ENCODE data around the gene NLK.
"Not testable (repeated sequence)": the region's sequence is repeated elsewhere in the genome, so short reads cannot be mapped to it uniquely, and the experiment has no call there.

NLK gene

DNA sequence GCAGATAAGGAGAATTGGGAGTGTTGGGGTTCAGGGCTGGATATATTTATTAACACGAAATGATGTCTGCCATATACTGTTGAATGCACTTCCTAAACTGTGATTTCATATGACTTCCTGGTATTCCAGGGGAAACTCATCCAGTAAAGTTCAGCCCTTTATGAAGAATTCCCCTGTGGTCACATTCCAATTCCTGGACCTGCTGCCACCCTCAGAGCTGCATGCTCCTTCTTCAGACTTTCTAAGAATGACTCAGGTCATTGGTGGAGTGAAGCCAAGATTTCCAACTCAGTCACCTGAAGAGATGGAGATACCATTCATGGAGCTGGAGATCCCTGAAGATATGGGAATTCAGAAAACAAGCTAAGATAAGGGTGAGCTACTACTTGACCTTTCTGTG lies 162.3 kb downstream of the NLK start:
- no peak for DNase-seq

DNA sequence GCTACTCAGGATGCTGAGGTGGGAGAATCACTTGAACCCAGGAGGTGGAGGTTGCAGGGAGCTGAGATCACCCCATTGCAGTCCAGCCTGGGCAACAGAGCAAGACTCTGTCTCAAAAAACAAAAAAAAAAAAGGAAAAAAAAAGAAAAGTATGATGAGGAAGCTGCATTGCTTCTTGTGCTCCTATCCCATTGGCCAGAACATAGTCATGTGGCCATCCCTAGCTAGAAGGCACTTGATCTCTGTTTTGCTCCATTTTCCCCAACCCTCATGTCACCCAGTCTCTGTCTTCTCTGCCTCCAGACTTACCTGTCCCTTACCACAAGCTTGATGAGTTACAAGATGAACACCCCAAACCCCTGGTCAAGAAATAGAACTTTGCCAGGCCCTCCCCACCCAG lies 163.8 kb downstream of the NLK start:
- no peak for DNase-seq

DNA sequence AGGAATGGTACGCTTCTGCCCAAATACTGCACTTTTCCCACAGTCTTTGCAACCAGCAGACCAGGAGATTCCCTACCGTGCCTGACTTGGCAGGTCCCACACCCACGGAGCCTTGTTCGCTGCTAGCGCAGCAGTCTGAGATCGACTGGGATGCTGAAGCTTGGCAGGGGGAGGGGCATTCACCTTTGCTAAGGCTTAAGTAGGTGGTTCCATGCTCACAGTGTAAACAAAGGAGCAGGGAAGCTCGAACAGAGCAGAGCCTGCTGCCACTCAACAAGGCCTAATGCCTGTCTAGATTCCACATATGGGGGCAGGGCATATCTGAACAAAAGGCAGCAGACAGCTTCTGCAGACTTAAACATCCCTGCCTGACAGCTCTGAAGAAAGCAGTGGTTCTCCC lies 169.3 kb downstream of the NLK start:
- DNase-seq = no peak

DNA sequence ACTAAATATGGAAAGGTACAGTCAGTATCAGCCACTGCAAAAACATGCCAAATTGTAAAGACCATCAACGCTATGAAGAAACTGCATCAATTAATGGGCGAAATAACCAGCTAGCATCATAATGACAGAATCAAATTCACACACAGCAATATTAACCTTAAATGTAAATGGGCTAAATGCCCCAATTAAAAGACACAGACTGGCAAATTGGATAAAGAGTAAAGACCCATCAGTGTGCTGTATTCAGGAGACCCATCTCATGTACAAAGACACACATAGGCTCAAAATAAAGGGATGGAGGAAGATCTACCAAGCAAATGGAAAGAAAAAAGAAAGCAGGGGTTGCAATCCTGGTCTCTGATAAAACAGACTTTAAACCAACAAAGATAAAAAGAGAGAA lies 171.1 kb downstream of the NLK start:
- DNase-seq = not testable (repeated sequence)

DNA sequence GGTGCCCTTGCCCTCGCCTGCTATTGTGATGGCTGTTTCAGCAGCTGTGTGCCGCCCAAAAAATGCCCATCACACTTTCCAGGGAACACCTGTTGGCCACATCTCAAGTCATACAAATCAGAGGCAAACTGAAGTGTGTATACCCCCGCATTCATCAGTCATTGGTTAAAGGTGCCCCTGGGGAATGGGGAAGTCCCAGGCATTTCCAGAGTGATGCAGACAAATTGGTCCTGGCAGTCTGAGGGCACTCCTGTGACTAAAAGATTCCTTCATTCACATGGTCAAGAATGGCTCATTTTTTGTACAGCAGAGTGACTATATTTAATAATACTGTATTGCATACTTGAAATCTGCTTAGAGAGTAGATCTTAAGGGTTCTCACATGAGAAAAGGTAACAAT lies 173.6 kb downstream of the NLK start:
- DNase-seq = no peak

DNA sequence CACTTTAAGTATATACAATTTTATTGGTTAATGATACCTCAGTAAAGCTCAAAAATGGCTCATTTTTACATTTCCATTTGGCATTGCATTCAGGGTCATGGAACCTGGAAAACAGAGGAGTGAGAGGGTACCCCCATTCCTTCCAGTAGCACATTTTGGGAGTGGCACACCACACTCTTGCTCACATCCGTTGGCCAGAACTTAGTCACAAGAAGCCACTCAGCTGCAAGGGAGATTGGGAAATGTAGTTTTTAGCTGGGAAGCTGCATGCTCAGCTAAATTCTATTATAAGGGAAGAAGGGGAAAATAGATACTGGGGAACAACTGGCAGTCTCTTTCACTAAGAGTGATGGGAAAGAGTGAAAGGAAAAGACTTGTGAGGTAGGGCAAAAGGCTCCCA lies 174.1 kb downstream of the NLK start:
- no peak for DNase-seq

DNA sequence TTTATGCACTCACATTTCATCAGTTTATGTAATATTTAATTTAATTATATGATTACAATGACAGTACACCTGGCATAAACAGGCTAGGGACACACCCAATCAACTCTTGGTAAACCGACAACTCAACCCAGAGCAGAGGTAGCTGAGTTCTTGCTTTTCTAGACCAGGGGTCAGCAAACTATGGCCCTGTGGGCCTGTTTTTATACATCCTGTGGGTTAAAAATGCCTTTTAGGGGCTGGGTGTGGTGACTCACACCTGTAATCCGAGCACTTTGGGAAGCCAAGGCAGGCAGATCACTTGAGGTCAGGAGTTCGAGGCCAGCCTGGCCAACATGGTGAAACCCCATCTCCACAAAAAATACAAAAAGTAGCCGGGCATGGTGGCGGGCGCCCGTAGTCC lies 177.3 kb downstream of the NLK start:
- no peak for DNase-seq

DNA sequence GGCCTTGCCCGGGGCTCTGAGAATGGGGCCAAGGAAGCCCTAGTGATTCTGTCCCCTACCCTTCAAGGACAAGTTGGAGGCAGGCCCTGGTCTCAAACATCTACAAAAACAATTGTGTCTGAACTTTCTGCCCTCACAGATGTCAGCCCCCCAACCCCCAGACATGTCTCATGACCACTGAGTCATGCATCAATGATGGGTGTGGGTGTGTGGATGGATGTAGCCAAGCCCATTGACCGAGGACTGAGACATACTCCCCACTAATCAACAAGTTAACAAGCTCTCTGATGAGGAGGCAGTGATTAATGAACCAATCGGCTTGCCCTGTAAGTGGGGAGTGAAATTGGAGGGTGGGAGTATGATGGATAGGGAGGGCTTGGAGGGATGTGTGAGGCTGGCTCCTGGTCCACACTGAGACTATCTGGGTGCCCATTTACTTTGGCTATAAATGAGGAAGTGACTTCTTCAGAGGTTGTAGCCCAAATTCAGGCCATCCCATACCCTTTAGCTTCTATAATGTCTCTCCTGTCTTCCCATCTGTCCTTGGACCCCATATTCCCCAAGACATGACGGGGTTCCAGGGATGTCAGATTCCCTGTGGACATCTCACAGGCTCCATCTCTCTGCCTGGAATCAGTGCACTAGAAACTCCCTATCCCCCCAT lies 179.4 kb downstream of the NLK start:
- no peak for DNase-seq

DNA sequence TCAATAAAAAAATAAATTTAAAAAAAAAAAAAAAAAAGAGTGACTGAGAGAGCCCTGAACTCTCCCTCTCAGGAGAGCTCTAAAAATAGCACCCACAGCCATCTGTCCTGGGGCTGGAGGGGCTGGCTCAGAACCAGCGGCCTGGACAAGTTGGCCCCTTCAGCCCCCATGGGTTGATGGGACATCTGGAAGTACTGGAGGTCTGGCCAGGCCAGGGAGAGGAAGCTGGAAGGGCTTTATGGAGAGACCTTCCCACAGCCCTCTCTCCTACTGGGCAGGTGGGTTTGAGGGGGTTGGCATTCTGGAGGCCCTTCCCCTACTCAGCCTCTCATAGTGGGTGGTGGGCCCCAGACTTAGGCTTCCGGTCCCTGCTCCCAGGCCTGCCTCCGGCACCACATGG lies 182.8 kb downstream of the NLK start:
- DNase-seq = no peak

DNA sequence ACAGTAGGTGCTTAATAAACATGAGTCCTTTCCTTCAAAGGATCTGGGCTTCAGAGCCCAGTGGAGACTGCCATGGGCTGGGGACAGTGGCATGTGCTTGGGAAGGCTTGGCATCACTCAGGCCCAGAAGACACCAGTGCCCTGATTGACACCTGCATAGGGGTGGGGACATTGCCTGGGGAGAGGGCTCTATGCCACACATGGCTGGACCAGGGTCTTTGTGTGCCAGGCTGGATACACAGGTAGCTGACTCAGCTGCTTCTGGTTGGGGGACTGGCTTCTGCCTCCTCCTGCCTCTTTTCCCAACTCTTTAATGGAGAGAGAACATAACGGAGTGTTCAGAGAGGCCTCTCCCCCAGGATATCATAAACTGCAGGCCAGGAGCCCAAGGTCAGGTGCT lies 183.4 kb downstream of the NLK start:
- no peak for DNase-seq

DNA sequence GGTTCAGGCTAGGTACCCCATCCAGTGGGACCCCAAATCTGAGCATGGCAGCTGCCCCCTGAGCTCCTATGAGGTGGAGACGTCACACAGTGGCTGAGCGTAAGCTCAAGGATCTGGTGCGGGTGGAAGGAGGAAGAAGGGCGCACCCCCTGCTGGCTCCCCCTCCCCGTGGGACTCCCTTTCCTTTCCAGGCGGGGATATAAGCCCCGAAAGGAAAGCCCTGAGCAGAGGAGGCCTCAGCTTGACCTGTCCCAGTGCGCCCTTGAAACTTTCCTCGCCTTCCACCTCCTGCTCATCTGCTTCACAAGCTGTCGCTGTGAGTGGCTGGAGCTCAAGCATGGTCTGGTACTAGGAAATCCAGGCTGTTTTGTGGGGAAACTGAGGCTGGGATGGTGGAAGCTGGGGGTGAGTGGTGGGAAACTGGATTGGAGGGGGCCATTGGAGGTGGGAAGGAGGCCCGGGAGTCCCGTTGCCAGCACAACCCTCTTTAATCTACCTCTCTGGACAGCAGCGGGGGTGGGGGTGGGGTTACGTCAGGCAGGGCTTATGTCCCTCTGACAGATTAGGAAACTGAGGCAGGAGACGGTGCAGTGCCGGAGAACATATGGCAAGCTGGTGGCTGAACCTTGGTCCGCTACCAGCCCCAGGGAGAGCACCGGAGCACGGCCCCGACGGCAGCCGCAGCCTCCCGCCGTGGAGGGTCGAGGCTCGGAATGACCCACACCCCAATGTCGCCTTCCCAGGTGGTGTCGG lies 184.3 kb downstream of the NLK start:
- no peak for DNase-seq

DNA sequence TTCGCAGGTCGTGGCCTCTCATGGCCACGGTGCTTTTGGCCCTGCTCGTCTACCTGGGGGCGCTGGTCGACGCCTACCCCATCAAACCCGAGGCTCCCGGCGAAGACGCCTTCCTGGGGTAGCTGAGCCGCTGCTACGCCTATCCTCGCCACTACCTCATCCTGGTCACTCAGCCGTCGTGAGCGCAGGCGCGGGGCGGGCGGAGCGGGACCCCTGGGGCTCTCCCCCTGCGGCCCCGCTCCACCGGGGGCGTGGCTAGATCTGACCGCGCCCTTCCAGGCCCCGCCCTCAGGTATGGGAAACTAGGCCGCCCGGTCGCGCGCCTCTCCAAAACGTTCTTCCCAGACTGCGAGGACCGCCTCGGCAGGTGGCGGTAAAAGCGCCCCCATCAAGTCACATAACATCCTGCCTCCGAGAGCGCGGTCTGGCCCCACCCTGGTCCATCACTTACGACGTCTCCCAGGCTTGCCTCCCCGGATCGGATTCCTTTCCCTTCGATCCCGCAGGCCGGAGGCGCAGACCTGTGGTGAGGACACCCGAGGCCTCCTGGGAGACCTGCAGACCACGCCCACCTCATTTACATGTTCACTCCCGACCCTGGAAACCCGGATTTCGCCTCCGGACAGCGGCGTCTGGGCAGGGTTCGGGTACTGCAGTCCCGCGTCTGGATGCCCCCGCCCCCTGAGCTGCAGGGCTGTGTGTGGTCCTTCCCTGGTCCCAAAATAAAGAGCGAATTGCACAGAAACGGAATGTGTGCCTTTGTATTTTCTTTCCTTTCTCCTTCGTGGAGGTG lies 185.0 kb downstream of the NLK start:
- DNase-seq = peak; percentile 61

DNA sequence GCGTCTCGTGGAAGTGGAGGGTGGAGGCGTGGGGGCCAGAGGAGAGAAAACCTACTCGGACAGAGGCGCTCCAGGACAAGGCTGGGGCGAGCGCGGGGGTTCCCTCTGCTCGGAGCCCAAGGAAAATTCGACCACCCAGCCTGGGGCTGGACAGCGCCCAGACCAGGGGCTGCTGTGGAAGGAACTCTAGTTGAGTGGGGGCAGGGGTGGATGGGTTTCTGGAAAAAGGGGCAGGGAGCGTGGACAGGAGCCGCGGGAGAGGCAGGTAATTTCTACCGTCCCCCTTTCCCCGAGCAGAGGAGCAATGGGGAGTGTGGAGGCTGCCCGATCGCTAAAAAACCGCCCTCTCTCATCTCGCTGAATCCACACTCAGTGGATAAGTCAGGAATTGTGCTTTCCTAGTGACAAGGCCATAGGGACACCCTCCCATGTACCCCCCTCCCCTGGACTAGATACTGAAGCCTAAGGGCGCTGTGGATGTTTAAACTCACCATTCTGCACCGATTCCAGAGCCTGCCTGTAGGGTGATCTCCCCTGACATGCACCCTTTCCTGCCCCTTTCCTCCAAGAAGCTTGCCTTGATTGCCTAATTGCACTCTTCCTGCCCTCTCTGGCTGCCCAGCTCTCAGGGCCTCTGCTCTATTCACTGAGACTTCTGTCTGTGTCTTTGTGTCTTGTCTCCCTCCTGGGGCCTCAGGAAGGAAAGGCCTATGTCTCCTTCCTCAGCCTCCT lies 185.8 kb downstream of the NLK start:
- DNase-seq = no peak

DNA sequence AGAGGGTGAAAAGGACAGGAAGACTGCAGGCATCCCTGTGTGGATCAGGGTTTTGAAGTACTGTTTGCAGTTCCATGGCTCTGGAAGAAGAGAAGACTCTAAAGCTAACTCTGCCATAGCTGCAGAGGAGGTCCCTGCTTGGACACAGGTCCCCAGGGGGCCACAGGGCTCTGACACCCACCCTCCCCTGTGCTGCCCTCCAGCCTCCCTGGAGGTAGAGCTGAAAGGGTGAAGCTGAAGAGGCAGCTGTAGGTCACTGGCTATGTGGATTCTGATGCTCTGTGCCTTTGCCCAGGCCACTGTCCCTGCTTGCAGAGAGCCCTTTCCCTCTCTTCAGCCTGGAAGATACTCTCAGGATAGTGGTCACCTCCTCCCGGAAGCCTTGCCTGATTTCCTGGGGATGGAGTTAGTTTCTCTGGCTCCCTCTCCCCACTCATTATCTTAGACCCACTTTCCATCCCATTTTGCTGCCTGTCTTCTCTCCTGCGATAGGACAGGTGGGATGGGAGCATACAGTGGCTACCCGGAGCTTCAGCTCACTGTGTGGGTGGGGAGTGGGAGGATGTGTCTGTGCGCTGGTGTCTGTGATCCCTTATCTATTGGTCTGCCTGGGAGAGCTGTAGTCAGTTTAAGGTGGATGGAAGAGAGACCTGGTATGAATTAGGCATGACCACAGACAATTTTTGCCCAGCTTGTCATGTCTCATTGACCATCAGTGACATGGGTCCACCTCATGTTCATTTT lies 186.7 kb downstream of the NLK start:
- no peak for DNase-seq

DNA sequence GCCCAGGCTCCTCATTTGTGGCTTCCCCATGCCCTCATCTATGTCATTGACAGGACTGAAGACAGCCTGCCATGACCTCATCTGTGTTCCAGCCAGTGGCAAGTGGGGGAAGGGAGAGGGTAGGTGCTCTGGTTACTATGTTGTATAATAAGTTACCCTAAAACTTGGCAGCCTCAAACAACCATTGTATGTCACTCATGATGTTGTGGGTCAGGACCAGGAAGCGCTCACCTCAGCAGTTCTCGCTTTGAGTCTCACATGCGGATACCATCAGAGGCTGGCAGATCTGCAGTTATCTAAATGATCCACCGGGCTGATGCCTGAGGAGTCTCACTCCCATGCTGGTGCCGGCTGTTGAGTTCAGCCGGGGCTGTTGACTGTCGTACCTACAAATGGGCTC lies 187.5 kb downstream of the NLK start:
- DNase-seq = no peak

DNA sequence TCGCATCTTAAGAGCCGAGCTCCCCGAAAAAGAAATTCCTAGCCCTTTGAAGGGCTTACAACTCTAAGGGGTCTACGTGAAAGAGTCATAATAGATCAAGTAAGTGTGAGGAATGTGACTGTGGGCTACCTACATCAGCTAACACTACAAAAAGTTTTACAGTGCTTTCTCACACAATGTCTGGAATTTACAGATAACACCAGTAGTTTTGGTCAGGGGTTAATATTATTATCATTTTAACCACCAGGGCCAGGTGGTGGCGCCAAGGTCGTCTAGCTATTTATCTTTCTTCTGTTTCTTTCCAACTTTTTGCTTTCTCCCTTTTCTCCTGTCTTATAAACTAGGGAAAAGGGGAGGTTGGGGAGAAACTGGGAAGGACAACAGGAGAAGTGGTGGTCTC lies 188.1 kb downstream of the NLK start:
- DNase-seq = not testable (repeated sequence)

DNA sequence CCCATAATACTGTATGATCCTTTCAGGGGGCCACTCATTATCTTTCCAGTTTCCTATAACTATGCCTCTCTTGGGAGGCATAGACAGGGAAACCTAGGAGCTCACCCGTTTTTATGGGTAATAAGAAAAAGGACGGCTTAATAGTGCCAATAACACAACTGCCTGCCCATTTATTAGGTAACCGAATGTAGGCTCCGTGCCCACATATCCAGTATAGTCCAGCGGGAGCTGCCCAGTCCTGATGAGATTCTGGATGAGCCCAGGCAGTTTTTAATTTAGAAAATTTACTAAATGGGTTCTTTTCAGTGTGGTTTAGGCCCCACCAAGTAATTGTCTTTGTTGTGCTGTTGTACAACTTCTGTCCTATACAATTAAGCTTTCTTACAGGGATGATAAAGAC lies 189.1 kb downstream of the NLK start:
- DNase-seq = not testable (repeated sequence)

DNA sequence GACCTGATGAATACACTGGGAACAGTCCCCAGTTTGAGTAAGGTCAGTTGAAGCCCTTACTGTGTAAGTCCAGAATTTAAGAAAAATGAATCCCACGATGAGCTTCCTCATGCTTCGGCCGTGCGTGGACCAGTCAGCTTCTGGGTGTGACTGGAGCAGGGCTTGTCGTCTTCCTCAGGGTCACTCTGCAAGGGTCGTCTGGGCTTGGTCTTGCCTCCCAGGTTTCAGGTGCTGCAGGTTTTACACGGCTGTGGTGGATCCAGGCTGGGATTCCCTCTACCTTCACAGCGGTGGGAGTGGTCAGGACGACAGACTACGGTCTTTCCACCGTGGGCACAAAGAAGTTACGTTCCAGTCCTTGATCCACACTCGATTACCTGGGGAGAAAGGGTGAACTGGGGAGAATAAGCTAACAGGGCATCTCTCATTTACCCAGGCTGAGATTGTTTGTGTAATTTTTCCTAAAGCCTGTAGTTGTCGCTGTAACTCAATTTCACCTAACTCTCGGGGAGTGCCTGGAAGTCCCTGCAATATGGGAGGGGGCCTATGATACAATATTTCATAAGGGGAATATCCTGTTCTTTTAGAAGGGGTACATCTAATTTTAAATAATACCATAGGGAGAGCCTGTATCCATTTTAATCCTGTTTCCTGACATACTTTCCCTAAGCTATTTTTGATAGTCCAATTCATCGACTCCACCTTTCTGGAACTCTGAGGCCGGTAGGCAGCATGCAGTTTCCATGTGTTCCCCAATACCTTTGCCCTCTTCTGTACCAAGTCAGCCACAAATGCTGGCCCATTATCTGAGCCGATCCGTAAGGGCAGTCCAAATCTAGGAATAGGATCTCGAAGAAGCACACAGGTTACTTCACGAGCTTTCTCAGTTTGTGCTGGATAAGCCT lies 190.7 kb downstream of the NLK start:
- not testable (repeated sequence) for DNase-seq

DNA sequence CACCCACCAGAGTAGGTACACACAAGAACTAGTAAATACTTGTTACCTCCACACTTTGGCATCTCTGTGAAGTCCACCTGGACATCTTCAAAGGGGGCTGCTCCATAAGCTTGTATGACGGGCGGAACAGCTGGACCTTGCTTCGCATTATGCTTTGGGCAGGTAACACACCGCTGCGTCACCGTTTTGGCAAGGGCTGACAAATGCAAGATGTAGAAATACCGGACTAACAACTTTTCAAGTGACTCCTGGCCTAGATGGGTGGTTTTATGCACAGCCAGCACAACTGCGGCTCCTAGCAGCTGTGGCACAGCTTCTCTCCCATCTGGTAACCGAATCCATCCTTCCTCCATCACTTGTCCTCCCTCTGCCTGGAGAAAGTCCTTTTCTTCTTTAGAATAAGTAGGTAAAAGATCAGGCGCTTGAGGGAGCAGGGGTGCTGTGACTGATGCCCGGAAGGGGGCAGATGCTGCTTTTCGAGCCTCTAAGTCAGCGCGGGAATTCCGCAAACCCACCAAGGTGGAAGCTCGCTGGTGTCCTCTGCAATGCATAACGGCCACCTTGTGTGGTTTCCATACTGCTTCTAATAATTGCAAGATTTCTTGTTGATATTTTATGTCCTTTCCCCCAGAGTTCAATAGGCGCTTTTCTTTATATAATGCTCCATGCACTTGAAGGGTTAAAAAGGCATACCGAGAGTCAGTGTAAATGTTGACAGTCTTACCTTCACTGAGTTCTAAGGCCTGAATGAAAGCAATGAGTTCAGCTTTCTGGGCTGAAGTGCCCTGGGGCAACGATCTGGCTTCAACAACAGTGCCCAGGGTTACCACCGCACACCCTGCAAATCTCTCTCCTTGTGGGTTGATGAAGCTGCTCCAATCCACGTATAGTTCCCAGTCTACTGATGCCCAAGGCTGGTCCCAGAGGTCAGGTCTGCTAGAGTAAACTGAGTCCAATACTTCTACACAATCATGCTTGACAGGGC lies 191.7 kb downstream of the NLK start:
- DNase-seq = not testable (repeated sequence)

DNA sequence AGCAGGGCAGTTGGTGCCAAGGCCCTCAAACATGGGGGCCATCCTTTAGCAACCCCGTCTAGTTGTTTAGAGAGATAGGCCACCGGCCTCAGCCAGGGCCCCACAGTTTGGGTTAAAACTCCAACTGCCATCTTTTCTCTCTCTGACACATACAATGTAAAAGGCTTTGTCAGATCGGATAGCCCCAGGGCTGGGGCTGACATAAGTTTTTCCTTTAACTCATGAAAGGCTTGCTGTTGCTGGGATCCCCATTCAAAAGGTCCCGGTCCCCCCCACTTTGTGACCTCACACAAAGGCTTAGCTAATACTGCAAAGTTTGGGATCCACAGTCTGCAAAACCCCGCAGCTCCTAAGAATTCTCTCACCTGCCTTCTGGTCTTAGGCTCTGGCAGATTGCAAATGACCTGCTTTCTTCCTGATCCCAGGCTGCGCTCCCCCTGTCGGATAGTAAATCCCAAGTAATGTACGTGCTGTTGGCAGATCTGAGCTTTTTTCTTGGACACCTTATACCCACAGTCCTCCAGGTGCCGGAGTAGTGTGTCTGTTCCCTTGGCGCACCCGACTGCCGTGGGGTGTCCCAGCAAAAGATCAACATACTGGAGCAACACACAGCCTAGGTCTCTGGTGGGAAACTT lies 192.7 kb downstream of the NLK start:
- not testable (repeated sequence) for DNase-seq

Measured in NCI-H2171 treated with DMSO at 0.1 percent for 48 hours (cell line).